CD4-positive, alpha-beta T cell treated with Interleukin-17A for 1 hour (primary cell): ENCODE results near the gene TP63.

Experiments
- DNase-seq: peaks from one replicate; pipeline ENCODE4 v3.0.0-alpha.2; 2020

TP63 gene

DNA sequence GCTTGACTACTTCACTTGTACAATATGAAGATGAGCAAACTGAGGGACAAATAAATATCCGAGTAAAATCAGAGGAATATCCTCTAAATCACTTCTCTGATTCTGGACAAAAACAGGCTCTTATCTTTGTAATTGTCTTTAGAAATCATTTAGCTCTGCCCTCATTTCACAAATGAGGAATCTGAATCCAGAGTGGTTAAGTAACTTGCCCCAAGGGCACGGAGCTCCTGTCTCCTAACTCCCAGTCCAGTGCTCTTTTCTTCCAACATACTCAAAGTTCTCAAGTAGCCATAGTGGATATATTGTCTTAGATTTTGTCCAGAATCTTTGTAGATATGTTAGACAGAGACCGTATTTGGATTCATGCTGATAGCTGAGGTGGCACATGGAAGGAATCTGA, 156.0 kb downstream of the TP63 start:
- DNase-seq: no peak

GRCh38 chr3:189787632-189788031, 156.4 kb downstream of the TP63 start:
- DNase-seq: no peak

DNA sequence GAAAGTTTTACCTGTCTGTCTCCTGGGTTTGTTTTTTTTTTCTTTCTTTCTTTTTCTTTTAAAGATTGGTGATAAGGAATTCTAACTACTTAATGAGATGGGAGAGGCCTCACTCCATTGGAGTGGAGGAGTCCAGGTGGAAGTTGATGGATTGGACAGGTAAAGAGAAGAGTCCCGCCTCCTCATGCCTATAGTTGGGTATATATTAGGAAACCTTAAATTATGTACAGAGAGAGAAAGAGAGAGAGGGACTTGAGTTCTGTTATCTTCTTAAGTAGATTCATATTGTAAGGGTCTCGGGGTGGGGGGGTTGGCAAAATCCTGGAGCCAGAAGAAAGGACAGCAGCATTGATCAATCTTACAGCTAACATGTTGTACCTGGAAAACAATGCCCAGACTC, 158.2 kb downstream of the TP63 start:
- no peak for DNase-seq

DNA sequence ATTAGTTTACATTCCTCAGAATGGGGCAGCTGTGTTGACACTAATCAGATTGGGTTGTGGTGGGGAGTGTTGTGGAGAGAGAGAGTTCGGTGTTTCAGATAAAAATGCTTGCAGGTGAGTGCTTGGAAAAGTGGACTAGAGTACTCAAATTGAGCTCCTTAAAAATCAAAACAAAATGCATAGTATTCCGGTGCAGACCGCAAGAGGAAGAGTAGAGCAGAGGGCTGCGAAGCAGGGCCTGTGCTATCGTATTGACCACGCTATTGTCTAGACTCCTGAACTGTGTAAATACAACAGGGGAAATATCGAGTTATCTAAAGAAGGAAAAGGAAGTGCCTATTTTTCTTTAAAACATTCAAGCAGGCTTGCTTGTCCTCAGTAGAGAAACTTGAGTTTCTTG, 159.5 kb downstream of the TP63 start:
- no peak for DNase-seq

DNA sequence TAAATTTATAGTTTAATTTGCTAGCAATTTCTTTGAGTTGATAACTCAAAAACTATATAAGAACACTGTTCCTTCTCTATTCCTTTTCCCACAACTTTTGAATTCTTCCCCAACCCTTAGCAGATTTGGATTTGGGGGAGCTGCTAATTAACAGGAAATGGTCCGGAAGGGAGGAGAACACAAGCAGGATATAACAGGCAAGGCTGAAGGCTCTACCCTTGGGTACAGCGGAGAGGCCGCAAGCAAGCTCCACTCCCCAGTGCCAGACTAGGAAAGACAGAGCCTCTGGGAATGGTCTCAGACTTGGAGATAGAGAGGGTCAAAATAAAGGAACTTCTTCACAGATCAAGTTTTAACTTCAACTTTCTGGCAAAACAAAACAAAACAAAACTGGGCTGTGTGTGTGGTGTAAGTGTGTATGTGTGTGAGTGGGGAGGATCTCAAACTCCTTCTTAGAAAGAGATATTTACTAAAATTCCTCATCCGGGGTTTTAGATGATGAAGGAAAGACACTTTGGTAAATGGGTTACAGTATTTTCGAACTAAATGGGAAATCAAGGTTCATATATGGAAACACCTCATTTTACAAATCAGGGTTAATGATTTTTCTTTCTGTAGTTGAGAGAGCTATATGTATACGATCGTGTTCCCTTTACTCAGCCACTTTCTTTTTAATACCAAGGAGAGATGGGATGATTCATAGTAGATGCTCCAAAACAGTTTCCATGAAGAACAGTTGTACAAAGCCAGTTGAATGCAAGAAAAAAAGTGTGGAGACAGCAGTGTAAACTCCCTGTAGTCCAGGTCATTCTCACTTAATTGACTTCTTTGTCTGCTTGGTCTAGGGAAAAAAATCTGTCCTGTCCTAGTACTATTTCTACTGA, 161.1 kb downstream of the TP63 start:
- DNase-seq: no peak

GRCh38 chr3:189794518-189794917, 163.3 kb downstream of the TP63 start:
- DNase-seq: no peak

DNA sequence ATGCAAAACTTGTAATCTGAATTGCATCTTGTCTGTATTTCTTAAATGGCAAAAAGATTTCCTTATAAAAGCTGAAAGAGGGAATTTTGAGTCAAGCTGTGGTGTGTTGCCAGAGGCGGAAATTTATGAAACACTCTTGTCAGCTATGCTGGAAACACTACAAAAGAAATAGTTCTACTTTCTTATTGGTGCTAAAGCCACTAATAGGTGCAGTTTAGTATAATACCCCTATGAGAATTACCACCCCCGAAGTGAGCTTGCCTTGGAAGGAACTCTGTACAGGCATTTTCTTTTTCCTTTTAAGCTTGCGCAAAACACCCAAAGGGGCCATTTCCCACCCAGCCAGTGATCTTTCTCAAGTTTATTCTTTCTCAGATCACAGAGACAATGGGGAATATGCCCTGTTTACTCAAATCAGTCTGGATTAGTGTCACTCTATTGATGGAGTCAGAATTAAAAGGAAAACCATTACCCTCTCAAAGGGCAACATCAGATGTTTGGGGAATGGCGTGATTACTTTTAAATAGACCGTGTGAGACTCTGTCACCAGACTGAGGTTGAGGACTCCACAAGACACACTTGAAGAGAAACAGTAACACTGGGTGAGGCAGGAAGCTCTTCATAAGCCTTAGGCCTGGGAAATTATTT, 166.0 kb downstream of the TP63 start:
- no peak for DNase-seq

- no peak for DNase-seq
Measured at GRCh38 chr3:189799366-189799765, 168.2 kb downstream of the TP63 start.

DNA sequence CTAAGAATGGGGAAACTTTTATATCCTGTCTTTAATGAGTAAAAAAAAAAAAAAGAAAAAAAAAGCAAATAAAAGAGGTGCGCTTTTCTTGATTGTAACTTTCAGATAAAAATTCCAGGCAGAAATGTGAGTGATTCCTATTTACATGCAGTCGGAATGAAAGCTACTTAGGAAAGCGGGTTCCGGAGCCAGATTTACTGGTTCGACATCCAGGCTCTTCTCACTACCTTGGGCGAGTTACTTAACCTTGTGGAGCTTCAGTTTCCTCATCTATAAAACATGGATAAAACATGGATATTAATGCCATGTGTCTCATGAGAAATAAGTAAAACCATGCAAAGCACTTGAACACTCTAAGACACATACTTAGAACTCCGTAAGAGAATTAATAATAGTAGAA, 169.2 kb downstream of the TP63 start:
- no peak for DNase-seq

GRCh38 chr3:189803254-189803653, 172.1 kb downstream of the TP63 start:
- DNase-seq: no peak

DNA sequence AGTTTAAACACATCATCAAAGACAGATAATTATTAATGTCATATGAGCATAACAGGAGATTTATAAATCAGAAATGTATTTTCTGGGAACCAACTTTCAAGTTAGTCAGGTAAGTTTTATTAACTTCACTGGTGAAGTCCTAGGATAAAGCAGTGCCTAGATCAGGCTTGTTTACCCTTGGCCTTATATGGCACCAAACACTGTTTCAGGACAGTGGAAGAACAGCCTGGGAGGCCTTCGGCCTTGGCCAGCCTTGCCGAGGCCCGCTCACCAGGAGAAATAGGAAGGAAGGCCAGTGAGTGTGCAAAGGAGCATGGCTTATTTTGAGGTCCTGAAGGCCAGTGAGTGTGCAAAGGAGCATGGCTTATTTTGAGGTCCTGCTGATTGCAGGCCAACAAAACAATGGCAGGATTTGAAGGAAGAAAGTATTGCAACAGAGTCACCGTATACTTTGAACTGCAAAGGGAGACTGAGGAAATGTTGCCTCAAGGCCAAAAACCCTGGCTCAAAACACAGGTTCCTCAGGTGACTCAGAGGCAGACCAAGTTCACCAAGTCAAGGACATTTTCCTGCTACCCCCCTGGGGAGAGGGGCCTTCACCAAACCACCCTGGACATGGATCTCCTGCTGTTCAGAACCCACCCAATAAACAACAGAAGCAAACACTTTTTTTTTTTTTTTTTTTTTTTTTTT, 174.3 kb downstream of the TP63 start:
- no peak for DNase-seq

DNA sequence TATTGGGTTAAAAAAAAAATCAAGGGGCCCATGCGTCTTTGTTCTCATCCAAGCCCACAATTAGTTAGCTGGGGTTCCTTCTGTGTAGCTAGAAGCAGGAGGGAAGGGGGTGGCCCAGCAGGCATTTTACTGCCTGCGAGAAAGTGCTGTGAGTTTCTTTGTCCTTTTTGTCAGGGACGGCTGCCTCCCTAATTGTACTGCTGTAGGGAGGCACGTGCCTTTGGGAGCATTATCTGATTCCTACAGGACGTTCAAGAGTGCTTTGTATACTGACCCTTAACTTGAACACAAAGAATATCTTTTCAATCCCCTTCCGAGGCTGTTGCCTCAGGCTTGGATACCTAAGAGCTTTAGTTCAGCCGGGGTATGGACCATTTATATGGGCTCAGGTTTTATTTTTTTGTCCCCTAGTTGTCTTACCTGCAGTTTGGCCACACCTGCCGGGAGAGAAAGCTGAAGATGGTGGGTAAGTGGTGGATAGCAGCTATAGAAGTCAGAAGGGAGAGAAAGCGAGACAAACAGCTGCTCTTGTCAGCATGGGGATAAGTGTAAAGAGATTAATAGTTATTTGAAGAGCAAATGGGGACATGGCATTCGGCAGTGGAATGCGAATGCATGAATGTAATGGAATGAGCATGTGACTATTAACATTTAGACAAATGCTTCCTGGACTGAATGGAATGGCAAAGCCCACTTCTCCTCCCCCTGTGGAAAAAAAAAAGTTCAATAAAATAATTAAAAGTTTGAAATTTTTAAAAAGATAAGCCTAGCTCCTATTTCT, 175.2 kb downstream of the TP63 start:
- DNase-seq: no peak

- DNase-seq: no peak
Measured at GRCh38 chr3:189808246-189809007, 177.2 kb downstream of the TP63 start.

DNA sequence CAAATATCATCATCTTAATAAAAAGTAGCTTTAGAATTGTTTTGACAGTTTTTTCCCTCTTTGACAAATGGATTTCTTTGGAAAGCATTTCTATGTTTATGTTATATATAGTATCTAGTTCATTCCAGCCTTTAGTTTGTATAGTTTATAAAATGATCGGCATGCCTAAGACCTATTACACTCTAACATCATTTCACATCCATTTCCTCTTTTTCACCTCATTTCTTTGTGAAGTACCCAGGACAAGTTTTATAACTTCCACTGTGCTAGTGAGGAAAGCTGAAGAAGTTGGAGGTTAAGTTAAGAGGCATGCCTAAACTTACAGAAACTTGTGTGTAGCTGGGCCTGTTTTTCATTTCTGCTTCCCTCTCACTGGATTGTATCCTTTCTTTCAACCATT, 178.4 kb downstream of the TP63 start:
- DNase-seq: no peak

DNA sequence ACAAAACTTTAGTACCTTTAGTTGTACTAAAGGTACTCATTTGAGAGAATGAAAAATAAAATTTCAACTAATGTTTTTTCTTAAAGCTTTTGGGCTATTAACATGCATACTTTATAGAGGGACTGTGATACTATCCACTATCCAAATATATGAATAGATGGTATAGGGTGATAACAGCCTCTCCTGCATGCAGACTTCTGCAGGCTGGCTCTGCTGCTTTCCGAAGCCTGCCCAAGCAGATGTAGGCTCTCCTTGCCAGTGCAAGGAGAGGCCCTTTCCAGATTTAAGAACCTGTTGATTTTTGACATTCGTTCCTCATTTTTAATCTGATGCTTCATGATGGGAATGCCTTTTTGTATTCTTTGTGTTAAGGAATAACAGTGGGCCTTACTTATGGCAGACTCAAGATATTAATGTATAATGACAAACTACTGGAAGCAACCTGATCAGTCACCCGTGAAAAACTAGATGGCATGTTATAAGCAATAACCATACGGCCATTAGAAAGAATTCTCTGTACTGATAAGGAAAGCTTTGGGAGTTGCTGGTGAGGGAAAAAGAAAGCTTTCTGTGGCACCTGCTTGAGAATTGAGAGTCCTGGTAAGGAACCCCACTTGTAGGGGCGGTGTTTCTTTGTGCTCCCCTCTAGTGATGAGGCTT, 181.7 kb downstream of the TP63 start:
- no peak for DNase-seq

- DNase-seq: no peak
Measured at GRCh38 chr3:189813647-189814240, 182.6 kb downstream of the TP63 start.

- DNase-seq: no peak
Measured at GRCh38 chr3:189820365-189820720, 189.2 kb downstream of the TP63 start.

DNA sequence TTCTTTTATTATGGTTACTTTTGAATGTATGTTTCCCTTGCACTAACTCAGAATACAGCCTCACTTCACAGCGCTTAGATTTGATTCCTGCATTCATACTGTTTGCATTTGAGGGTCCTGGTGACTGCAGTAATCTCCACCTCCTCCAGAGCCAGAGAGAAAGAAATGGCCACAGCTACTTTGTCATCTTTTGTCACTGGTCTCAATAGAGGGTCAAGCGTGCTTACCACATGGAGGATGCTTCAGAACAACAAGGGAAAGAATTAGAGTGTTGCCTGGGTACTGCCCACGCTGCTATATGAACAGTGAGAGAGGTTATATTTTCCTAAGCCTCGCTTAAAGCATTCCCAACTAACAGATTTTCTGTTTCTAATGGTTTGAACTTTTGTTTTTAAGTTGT, 190.1 kb downstream of the TP63 start:
- DNase-seq: no peak

DNA sequence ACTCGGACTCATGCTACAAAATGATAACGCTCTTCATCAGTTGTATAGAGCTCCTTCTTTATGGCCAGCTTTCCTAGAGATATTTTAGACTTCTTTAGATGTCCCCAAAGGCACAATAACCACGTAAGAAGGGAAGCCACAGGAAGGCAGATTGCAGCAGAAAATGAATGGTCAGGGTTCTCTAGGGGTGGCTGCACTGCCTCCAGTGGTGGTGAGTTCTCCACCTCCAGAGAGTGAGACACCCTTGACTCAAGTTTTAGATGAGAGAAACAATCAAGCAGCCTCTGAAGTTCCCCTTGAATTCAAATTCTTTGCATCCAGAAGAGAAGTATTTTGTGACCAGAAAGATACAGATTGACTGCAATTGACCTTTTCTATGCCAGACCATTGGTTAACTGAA, 191.5 kb downstream of the TP63 start:
- no peak for DNase-seq

GRCh38 chr3:189824629-189825312, 193.6 kb downstream of the TP63 start:
- DNase-seq: no peak

DNA sequence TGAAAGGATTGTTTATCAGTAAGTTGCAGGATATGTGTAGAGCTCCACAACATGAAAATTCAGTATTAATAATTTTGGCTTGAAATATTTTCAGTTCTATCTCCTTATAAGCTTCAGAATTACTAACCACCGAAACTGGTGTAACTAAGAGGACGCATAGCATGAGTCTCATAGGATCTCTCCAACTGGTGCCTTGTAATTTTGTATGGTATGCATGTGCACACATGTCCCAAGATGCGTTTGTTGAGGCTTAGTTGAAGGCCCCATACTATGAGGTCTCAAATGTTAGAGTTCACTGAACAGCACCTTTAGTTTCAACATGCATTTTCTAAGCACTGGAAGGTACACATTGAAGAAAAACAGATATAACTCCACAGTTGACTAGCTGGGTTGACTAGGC, 195.4 kb downstream of the TP63 start:
- no peak for DNase-seq
